NCI-H748 (cell line): Measurements from ENCODE around the gene ZNF8.
A peak's percentile ranks its signal among the peaks of the same experiment; 100 is the strongest.
"Not testable (repeated sequence)": the region's sequence is repeated elsewhere in the genome, so short reads cannot be mapped to it uniquely, and the experiment has no call there.

ENCODE experiments used
- DNase-seq: peaks from one replicate; lab custom pipeline; 2025; ENCODE audit not compliant: unreplicated experiment; lab: John Stamatoyannopoulos, UW

Gene ZNF8

DNA sequence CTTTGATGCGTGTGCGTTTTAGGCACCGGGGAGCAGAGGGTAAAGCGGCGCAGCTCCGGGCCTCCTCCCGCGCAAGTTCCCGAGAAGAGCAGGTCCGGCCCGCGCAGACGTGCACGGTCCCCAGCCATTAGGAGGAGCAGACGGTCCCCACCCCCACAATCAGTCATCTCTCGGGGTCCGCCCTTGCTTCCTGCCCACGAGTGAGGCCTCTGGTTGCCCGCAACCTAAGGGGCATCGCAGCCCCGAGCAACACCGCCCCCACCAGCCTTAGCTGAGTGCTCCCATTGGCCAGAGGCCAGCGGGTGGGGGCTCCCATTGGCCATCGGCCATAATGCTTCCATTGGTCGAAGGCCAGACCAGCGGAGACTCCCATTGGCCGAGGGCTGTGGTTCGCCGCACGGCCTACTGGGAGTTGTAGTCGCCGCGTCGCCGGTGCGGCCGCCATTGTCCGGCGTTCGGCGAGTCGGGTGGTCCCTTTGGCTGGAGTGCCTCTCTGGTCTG is at the start of gene ZNF8:
ZNF8 (plus strand) TSS at position 415 of the 501 bp plus-strand sequence. CDS start 127 bp downstream, outside the sequence.
- peak; percentile 100 for DNase-seq

DNA sequence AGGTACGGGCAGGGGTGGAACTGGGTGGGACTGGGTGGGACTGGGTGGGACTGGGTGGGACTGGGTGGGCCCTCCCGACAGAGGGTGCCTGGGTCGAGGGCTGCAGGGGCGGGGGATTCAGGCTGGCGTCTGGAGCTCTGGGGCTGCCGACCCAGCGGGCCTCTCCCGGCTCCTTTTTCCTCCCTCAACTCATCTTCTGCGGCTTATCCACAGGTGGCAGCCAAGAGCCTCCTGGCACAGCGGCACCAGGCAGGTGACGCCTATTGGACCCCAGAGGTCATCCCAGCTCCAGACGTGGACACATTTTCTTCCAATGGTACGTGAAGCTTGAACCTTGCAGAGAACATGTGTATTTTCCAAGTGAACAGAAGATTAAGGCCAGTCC is 49.5 kb upstream of the ZNF8 start:
- DNase-seq, result peak; percentile 71

DNA sequence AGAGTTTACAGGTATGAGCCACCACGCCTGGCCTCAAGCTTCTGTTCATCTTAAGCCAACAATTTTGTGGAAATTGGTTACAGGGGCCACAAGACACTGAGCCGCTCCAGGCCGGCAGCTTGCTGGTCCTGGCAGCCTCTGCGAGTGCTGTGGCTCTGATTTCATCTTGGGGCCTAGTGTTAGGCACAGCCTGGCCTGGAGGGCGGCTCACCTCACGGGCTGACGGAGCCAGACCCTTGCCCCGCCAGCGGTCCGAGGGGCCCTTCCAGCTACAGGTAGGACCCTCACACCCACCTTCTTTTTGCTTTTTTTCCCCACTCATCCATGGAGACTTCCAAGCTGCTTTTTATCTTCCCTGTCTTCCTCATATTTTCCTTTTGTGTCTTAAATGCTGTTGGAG is 41.4 kb upstream of the ZNF8 start:
- DNase-seq, result no peak

DNA sequence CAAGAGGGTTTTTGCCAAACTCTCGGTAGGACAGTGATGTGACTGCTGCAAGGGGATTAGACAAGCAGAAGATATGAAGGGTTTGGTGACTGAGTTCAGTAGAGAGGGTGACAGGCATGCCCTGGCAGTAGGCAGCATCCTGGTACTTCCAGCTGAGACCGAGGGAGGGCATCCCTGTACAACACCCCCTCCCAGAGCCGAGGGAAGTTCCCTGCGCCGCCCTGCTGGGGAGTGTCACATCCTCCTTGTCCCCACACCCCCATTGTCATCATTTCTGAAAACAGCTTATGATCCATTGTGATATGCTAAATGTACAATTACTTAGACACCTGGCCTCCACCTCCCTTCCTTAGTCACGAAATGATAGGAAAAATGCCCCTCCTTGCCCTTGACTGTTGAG is 35.4 kb upstream of the ZNF8 start:
- DNase-seq, result no peak

DNA sequence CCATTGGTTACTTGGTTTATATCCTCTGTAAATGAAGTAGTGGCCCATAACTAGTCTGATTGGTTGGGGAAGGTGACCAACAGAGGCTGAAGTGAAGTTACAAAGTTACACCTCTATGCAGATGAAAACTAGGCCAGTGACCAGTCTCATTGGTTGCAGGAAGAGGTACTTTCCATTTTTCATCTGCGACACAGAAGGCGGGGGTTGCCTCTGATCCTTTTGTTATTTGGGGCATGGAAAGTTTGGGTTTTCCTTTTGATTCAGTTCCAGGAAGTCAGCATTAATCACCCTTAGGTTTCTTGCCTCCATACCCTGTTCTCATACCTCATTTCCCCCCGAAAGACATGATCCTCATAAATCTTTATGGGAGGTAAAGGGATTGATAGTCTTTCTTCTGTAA is 29.9 kb upstream of the ZNF8 start:
- DNase-seq, result no peak

DNA sequence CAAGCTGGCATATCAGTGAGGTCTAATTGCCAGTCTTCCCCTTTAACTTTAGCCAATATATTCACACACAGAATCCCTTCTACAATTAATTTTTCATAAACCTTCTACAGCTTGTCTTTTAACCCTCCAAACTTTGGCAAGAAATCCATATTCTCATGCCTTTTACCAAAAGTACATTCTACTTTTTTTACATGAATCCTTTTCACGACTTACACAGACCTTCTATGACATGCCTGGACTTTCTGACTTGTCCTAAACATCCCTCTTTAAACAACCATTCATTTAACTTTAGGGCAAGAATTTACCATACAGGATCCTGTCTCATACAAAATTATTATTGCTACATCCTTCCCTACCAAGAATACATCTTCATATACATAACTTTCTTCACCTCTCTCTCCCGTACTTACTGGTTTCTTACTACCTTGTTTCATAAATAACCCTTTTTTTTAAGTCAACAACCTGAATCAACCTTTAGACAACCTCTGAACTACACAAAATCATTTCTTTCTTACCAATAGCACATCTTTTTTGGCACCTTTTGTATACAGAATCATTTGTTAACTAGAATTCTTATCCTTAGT is 26.6 kb upstream of the ZNF8 start:
- DNase-seq, result peak; percentile 28

DNA sequence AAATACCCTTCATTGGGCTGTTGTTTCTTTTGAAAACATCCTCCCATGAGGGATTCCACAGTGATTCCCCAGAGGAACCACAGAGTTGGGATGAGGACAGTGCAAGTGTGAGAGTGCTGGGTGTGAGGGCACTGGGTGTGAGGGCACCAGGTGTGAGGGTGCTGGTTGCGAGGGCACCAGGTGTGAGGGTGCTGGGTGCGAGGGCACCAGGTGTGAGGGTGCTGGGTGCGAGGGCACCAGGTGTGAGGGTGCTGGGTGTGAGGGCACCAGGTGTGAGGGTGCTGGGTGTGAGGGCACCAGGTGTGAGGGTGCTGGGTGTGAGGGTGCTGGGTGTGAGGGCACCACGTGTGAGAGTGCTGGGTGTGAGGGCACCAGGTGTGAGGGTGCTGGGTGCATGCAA is 20.5 kb upstream of the ZNF8 start:
- DNase-seq, result not testable (repeated sequence)

DNA sequence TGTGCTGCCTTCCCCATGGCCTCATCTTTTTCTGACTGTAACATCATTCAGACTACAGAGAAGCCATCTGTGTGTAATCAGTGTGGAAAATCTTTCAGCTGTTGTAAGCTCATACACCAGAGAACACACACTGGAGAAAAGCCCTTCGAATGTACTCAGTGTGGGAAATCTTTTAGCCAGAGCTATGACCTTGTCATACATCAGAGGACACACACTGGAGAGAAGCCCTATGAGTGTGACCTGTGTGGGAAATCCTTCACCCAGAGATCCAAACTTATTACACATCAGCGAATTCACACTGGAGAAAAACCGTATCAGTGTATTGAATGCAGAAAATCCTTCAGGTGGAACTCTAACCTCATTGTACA is 17.2 kb upstream of the ZNF8 start:
- no peak for DNase-seq

DNA sequence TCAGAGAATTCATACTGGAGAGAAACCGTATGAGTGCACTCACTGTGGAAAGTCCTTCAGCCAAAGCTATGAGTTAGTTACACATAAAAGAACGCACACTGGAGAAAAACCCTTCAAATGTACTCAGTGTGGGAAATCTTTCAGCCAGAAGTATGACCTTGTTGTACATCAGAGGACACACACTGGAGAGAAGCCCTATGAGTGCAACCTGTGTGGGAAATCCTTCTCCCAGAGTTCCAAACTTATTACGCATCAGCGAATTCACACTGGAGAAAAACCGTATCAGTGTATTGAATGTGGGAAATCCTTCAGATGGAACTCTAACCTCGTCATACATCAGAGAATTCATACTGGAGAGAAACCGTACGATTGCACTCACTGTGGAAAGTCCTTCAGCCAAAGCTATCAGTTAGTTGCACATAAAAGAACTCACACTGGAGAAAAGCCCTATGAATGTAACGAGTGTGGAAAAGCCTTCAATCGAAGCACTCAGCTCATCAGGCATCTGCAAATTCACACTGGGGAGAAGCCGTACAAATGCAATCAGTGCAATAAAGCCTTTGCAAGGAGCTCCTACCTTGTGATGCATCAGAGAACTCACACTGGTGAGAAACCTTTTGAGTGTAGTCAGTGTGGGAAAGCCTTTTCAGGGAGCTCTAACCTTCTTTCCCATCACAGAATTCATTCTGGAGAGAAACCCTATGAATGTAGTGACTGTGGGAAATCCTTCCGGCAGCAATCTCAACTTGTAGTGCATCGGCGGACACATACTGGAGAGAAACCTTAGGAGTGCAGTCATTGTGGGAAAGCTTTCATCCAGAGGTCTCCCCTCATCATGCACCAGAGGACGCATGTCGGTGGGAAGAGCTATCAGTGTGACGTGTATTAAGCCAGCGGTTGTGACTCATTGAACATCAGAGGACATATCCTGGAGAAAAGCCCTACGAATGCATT is 16.5 kb upstream of the ZNF8 start:
- peak; percentile 25 for DNase-seq

DNA sequence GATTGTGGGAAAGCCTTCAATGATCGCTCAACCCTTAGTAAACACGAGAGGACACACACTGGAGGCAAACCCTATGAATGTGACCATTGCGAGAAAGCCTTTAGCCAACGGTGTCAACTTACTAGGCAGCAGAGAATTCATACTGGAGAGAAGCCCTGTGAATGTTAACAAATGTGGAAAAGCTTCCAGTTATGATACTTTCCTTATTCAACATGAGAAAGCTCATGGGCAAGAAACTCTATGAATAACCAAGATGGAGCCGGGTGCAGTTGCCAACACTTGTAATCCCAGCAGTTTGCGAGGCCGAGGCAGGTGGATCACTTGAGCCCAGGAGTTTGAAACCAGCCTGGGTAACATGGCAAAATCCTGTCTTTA is 15.8 kb upstream of the ZNF8 start:
- no peak for DNase-seq

DNA sequence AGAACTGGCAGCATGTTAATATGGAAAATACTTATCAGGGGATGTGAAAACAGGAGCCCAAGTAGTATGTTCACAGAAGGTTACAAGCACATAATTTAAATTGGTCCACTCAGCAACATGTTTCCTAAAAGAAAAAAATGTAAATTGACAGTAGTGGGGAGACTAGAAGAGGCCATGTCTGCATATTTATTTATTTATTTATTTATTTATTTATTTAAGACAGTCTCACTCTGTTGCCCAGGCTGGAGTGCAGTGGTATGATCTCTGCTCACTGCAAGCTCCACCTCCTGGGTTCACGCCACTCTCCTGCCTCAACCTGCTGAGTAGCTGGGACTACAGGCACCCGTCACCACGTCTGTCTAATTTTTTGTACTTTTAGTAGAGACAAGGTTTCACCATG is 13.7 kb upstream of the ZNF8 start:
- no peak for DNase-seq

DNA sequence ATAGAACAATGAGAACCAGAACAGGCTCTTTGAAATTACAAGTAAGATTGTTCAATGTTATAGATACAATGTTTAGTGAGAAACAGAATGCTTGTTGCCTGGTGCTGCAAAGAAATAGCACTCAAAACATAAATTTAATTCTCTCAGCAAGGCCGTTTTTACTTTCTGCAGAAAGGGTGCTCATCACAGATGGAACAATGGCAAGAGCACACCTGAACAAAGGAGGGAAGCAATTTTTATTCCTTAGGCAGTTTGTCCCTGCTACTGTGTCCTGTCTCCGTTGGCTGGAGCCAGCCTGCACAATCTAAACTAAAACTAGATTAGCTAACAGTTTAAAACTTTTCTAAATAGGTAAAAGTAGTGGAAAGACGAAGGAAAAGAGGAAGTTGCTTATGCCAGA is 10.4 kb upstream of the ZNF8 start:
- DNase-seq, result no peak

DNA sequence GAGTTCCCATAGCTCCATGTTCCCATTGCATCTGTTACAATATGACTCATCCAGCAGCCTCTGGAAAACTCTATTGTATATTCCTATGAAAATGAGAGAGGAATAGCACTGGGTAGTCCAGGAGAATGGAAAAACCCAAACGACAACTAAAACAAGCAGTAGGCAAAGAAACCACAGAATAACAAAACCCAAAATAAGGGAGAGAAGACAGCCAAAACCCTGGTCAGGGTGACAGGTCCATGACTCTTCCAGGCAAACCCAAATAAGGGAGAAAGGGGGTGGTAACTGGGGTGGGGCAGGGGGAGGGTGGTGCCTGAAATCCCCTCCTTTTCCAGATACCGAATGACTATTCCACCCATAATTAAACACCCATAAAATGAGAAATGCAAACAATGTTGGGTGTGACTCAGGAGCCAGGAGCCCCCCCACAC is 4.0 kb upstream of the ZNF8 start:
- DNase-seq, result peak; percentile 50

DNA sequence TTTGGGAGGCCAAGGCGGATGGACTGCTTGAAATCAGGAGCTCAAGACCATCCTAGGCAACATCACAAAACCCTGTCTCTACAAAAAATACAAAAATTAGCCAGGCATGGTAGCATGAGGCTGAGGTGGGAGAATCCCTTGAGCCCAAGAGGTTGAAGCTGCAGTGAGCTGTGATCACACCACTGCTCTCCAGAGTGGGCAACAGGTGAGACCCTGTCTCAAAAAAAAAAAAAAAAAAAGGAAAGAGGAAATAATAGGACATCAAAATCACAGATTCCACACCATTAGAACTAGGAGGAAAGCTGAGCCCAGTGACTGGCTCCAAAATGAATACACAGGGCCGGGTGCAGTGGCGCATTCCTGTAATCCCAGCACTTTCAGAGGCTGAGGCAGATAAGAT is 3.2 kb upstream of the ZNF8 start:
- no peak for DNase-seq

DNA sequence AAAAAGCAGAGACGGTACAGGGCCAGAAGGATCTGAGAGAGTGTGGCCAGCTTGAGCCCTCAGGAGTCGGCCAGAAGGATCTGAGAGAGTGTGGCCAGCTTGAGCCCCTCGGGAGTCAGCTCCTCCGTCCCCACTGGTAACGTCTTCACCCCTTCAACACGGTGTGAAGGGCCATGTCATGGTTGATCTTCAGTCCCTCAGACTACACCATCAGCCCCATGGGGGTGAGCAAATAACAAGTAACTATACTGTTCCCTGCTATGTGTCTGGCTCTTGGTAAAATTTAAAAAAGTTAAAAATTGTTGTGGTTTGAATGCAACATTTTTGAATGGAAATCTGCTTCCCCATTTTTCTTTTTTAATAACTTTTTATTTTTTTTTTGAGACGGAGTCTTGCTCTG is 1.6 kb upstream of the ZNF8 start:
- DNase-seq, result no peak

DNA sequence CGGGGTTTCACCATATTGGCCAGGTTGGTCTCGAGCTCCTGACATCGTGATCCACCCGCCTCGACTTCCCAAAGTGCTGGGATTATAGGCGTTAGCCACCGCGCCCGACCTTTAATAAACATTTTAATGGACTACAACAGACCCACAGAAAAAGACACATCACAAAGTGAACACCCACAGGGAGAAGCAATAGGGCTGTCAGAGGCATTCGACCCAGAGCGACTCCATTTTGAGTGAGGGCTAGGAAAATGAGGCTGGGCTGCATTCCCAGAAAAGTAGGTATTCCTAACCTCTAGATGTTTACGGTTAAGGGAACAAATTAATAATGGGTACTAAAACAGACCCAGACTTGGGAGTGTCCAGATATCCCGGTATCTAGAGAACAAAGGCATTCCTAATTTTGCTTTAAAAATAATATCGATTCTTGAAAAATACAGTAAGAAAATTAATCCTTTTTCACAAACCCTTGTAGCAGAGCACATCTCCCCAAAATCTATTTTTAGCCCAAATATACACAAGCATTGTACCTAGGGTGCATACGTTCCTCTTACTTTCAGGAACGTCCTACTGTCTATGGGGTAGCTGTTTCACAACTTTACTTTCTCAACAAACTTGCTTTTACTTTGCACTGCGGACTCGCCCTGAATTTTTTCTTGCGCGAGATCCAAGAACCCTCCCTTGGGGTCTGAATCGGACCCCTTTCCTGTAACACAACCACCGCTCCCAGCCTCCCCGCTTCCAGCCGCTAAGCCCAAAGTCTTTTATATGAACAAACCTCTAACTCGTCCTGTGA is 811 bp upstream of the ZNF8 start:
- no peak for DNase-seq

DNA sequence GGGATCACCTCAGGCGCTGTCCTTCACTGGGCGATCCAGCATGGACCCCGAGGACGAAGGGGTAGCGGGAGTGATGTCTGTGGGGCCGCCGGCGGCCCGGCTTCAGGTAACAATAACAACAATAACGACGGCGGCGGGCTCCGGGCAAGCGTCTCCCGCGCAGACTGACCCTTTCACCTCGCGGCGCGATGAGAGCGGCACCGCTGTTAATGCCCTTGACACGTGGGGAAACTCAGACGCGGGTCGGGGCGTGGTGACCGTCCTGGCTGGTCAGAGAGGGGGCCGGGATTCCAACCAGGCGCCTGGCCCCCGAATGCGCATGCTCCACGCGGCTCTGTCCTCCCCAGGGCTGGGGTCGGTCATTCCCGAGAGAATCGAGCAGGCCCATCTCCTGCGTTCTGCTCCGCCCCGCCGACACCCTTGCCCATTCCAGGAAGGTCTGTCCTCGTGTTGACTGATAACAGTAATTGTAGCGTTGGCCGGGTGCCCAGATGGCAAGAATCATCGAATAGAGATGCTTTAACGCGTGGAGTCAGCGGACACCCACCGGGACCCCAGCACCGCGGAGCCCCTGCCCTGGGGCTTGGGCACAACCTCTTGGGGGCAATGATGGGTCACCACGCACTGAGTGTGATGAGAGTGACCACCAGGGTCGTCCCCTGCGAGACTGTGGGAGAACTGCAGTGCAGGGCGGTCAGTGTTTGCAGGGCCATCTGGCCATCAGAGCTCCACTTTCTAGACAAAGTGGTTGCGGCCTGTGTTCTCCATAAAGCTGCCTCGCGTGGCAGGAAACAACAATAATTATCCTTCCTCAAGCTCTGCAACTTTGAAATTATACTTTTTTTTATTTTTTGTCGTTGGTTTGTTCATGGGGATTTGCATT is 528 bp downstream of the ZNF8 start:
- DNase-seq, result peak; percentile 93

DNA sequence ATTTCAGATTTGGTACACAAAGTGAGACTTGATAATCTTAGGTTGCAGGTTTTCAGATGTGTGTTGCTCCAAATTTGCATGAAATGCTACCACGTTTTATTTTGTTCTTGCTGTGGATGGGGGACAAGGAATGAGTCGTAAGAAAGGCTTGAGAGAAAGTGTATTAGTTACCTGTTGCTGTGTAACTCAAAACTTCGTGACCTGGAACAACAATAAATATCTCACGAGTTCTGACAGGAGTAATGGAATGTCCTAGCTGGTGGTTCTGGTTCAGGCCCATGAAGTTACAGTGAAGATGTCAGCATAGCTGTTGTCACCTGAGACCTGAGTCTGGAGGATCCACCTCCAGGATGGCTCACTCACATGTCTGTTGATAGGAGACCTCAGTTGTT is 1.2 kb downstream of the ZNF8 start:
- DNase-seq, result no peak

DNA sequence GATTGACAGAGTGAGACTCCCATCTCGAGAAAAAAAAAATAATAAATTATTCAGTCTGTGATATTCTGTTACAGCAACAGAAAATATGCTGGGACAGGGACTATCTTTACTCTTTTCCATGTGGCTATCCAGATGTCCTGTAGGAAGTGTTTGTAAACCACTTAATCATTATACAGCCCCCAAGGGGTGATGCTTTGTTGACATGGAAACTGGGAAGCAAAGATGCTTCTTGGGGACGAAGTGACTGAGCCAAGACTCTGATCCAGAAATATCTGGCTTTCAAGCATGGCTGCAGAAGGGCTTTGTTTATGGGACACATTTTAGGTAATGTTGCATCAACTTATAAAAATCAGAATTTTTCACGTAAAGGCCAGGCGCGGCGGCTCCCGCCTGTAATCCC is 5.4 kb downstream of the ZNF8 start:
- DNase-seq, result no peak

DNA sequence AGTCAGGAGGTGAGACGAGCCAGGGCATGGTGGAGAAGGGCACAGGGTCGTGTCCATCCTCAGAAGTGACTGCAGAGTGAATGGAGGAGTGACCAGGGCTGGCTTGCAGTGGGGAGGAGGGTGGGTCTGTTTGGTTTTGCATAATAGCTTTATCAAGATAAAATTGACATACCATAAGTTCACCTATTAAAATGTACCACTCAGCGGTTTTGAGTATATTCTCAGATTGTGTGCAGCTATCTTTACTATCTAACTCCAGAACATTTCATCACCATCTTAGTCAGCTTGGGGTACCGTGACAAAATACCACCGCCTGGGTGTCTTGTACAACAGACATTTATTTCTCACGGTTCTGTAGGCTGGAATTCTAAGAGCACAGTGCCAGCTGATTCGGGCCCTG is 13.2 kb downstream of the ZNF8 start:
- DNase-seq, result no peak
